GM21825 (cell line): ENCODE results near the gene C11orf98.
"Not testable (repeated sequence)": the region's sequence is repeated elsewhere in the genome, so short reads cannot be mapped to it uniquely, and the experiment has no call there.

Source experiments
- ATAC-seq: cut with Tn5 transposase; IDR thresholded peaks from one replicate; pipeline ENCODE4 v1.9.1; 2021; ENCODE audit warnings: mild to moderate bottlenecking, moderate library complexity; ENCODE audit not compliant: unreplicated experiment

C11orf98 gene

GRCh38 chr11:62654297-62654696 is 10.7 kb downstream of the C11orf98 start:
- ATAC-seq = no peak

DNA sequence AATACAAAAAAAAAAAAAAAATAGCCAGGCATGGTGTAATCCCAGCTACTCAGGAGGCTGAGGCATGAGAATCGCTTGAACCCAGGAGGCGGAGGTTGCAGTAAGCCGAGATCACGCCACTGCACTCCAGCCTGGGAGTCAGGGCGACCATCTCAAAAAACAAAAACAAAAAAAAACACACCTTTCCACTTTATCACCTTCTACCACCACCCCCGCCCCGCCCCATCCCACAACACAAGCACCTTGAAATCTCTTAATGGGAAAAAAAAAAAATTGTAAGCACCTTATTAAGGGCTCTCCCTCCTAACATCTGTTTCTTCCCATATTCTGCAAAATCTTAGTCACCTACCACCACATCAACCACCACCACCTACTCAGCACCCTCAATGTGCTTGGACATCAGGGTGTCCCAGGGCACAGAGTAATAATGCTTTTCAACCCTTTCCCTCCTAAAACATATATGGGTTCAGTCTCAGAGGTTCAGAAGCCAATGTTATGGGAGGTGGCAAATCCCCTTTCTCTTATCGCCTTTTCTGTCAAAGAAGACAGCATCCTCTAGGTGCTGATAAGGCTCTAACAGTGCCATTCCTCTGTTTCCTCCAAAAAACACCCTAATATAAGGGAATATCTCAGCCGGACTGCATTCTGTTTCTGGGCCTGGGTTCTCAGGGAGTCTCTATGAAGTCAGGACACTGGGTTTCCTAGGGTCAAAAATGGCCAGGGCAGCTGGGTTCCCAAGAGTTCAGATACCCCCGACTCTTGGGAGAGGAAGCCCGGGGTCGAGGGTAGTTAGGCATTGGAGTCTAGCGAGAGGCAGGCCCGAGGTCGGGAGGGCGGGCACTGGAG is 12.6 kb downstream of the C11orf98 start:
- no peak for ATAC-seq

DNA sequence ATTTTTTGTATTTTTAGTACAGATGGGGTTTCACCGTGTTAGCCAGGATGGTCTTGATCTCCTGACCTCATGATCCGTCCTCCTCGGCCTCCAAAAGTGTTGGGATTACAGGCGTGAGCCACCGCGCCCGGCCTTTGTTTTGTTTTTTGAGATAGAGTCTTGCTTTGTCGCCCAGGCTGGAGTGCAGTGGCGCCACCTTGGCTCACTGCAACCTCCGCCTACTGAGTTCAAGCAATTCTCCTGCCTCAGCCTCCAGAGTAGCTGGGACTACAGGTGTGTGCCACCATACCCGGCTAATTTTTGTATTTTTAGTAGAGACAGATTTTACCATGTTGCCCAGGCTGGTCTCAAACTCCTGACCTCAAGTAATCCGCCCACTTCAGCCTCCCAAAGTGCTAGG is 14.7 kb downstream of the C11orf98 start:
- ATAC-seq = not testable (repeated sequence)

GRCh38 chr11:62649486-62649885 is 15.5 kb downstream of the C11orf98 start:
- ATAC-seq = no peak

GRCh38 chr11:62648967-62649364 is 16.0 kb downstream of the C11orf98 start:
- no peak for ATAC-seq

DNA sequence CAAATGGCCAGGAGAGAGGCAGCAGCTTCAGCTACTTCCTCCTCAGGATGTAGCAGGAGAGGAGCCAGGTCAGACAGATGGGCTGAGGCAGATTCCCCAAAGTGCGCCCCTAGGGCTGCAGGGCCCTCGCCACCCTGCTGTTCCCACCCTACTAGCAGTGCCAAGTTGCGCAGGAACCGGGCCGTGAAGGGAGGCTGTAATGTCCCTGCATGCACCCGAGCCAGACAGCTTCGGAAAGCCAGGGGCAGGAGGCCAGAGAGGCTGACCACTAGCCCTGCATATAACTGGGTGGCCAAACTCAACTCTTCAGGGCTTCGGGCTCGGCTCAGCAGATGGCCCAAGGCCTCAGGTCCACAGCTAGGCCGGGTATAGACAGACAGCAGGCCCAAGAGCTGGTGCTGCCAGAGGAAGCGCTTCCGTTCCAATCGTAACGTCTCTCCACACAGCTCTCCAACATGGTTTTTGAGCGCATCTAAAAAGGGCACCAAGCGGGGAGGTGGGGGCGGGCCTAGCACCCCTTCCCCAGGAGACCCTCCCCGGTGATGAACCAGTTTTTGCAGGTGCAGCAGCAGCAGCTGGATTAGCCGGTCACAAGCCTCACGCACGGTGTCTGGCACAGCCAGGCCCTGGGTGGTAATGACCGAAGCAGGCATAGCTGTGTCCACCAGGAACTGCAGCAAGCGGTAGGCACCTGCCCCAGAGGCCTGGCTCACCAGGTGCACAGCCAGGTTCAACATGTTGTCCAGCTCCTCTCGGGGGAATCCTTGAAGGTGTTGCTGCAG is 16.6 kb downstream of the C11orf98 start:
- ATAC-seq = no peak

- no peak for ATAC-seq
Observed at GRCh38 chr11:62647609-62648005, 17.4 kb downstream of the C11orf98 start.

GRCh38 chr11:62646825-62647608 is 18.0 kb downstream of the C11orf98 start:
- no peak for ATAC-seq

DNA sequence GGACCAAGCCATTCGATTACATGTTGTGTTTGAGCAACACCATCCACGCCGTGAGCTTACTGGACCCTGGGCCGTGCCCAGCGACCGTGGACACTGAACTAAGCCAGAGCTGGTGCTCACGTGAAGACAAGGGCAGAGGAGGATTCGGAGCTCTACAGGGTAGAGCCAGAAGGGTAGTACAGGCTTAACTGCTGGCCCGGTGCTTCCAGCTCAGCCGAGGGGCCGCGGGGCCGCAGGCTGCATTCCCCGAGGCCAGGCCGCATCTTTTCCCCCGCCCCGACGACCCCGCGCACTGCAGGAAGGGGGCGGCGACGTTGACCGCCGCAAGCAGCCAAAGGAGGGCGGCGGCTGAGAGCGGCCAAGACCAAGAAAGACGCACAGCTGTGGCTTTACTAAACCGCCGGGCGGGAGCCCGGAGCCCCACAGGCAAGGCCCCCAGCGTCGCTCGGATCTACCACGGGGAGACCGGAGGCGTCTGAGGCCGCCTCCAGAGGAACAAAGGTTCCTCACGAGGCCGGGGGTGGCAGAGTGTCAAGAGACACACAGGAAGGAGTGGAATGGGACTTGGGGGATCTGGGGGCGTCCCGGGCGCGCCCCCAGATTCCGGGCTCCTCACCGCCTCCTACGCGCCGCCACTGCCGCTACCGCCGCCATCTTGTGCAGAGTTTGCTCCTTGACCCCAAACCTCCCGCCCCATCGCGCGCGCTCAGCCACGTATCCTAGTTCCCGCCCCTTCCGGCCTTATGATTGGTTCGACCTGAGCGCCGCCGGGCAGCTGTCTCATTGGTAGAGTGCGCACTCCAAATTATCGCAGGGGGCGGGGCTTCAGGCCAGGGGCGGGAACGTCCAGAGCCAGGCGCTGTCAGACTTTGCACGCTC is 18.8 kb downstream of the C11orf98 start, which contains the start of gene GANAB:
TSS of gene GANAB (minus strand) at position 668 of the 879 bp plus-strand sequence. CDS start at position 654, 14 bp downstream.
- ATAC-seq = peak; percentile 87

- no peak for ATAC-seq
Observed at GRCh38 chr11:62645671-62645945, 19.4 kb downstream of the C11orf98 start.

- no peak for ATAC-seq
Observed at GRCh38 chr11:62644220-62644619, 20.8 kb downstream of the C11orf98 start.

DNA sequence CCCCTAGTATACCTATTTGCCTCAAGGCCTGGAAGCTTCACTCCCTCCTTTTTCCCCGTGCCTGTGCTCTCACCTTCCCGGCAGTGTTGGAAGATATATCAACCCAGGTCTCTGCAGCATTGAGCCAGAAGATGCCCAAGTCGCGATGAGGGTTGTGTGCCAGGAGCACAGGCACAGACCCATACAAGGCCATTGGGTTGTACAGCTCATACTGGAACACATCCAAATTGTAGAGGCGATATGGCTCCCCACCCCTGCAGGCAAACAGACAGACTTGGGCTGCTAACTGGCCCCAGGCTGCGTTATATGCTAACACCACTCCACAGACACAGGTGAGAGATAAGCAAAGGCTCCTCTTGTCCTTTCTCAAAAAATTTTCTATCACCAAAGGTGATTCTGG is 32.5 kb downstream of the C11orf98 start:
- ATAC-seq = no peak

- no peak for ATAC-seq
Observed at GRCh38 chr11:62627713-62628112, 37.3 kb downstream of the C11orf98 start.

DNA sequence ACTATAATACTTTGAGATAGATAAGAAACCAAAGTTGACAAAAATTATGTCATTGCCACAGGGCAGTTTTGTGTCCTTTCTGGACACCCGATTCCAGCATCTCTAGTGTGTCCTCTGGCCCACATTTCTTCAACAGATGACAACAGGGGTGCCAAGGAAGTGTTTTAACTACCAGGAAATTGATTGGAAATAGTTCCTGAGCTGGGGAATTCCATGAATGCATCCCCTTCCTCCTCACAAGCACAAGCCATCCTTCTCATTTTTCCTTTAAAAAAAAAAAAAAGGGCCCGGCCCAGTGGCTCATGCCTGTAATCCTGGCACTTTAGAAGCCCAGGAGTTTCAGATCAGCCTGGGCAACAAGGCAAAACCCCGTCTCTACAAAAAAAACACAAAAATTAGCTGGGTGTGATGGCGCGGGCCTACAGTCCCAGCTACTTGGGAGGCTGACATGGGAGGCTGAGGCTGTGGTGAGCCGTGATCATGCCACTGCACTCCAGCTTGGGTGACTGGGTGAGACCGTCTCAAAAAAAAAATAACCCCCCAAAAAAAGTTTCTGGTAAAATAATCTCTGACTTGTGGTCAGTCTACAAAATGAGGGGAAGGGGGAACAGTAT is 42.4 kb downstream of the C11orf98 start:
- ATAC-seq = no peak

DNA sequence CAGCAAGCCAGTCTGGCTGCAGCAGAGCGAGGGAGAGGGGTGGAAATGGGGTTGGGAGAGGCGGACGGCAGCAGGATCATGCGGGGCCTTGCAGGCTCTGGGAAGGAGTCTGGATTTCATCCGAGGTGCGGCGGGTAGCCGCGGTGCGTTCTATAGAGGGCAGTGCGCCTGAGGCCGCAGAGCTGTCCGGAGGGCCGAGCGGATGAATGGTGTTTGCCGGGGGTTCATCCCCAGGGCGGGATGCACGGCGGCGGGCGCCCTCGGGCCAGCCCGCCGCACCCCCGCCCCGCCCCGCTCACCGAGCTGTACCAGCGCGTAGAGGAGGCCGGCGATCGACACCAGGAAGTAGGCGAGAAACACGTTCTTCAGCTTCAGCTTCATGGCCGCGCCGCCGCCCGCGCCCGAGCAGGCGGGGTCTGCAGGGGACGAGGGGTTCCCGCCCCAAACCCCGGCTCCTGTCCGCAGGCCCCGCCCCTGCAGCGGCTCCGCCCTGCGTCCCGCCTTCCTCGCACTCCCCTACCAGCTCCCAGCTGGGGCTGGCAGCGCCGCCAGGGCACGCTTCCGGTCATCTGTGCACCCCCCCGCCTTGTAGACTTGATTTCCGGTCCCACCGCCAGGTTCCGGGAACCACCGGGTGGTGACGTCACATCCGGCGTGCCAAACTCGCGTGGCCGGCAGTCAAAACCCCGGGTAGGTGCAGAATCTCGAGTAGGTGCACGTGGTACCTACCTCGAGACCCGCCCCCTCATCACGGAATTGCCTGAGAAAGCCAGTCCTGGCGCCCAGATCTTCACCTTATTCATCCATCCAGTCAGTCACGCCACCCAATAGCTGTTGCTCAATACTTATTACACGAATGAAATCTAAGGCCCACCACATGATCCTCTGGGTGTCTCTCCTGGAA is 43.2 kb downstream of the C11orf98 start, which contains the start of gene B3GAT3:
TSS of gene B3GAT3 (minus strand) at position 420 of the 904 bp plus-strand sequence. CDS start at position 381, 39 bp downstream.
- ATAC-seq = peak; percentile 88

DNA sequence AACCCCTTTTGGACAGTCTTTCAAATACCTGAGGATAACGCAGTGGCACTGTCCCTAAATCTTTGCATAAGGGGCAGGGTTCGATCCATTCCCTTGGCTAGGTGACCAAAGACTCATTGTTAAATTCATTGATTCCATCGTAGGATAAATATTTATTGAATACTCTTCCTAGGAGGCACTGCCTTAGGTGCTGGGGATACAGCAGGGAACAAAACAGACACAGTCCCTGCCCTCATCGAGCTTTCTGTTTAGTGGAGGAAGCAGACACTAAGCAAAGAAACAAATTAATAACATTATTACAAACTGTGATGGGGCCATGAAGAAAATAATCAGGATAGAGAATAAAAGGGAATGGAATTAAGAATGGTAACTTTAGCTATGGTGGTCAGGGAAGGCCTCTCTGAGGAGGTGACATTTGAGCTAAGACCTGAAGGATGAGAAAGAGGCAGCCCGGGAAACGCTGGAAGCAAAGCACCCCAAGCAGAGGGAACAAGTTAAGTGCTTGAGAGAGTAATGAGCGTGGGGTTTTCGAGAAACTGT is 43.9 kb downstream of the C11orf98 start:
- no peak for ATAC-seq

- ATAC-seq = not testable (repeated sequence)
Observed at GRCh38 chr11:62616957-62617356, 48.1 kb downstream of the C11orf98 start.

DNA sequence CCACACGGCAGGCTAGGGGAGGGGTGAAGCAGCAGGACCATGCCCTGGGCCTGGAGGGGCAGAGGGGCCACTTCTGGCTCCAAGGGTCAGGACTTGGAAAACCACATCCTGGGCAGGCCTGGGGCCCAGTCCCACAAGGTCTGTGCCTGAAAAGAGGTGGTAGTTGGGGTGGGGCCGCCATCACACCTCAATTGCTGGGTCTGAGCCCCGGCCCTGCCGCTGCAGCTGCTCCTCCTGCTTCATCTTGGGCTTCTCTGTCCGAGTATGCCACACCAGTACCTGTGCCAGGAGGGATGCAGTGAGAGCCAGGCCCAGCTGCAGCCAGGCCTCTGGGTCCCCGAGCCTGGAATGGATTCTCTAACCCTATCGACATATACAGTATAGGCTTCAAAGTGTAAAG is 49.5 kb downstream of the C11orf98 start:
- ATAC-seq = no peak

DNA sequence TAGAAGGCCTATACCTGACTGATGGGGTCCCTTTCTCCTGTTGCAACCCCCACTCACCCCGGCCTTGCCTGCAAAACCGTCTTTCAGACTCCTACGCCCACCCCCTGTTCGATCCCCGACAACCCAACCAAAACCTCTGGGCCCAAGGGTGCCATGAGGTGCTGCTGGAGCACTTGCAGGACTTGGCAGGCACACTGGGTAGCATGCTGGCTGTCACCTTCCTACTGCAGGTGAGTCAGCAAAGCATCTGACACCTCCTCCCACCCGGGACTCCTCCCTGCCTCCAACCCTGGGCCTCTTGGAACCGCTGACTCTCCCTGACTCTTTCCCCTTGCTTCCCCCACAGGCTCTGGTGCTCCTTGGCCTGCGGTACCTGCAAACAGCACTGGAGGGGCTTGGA is 50.7 kb downstream of the C11orf98 start:
- no peak for ATAC-seq
